A673 (cell line): ENCODE data around the gene CDK19. TPM values are rescaled to one million over a fixed set of nuclear protein-coding genes. Genes with fewer than 3 reads are reported as not detected.

Experiments used
- BruUV-seq: library from RNA; stranded (reverse); fragments of 400-500 nt; replicated peaks from 2 replicates; lab custom pipeline; 2021; lab: Mats Ljungman, UMichigan
- CTCF ChIA-PET: fragments of 300-600 bp; sonication (Branson Sonifier 250); formaldehyde crosslinking; loops from one replicate; lab custom pipeline; 2022; ENCODE audit warnings: antibody characterized with exemption; lab: Charles Lee
- POLR2A ChIA-PET: fragments of 300-600 bp; sonication (Branson Sonifier 250); formaldehyde crosslinking; loops from one replicate; lab custom pipeline; 2022; ENCODE audit warnings: antibody characterized with exemption; ENCODE audit not compliant: low non-redundant PET; lab: Charles Lee
- DNase-seq: peaks from one replicate; pipeline ENCODE4 v3.0.0-alpha.2; 2015; ENCODE audit warnings: low spot score
- H3K27ac ChIP-seq: fragments of 200-600 bp; sonication (generic); 2 replicates; pipeline ENCODE4 v1.5.1; 2016; ENCODE audit warnings: mixed run types, low read depth, mild to moderate bottlenecking, mixed read lengths, antibody characterized with exemption, low read length; ENCODE audit not compliant: poor library complexity, severe bottlenecking
- H3K27me3 ChIP-seq: fragments of 200-600 bp; sonication (generic); replicated peaks from 2 replicates; pipeline ENCODE4 v1.6.1; 2017; ENCODE audit warnings: mixed run types, low read depth, mild to moderate bottlenecking, mixed read lengths, antibody characterized with exemption, low read length; ENCODE audit not compliant: insufficient read depth, poor library complexity
- H3K36me3 ChIP-seq: fragments of 200-600 bp; sonication (generic); 2 replicates; pipeline ENCODE4 v1.6.1; 2016; ENCODE audit warnings: mixed run types, mild to moderate bottlenecking, mixed read lengths, antibody characterized with exemption, low read length; ENCODE audit not compliant: insufficient read depth, poor library complexity, severe bottlenecking
- H3K4me1 ChIP-seq: fragments of 200-600 bp; sonication (generic); 2 replicates; pipeline ENCODE4 v1.6.1; 2017; ENCODE audit warnings: mixed run types, mild to moderate bottlenecking, mixed read lengths, antibody characterized with exemption, low read length; ENCODE audit not compliant: insufficient read depth, poor library complexity, severe bottlenecking
- H3K4me3 ChIP-seq: fragments of 200-600 bp; sonication (generic); 2 replicates; pipeline ENCODE4 v1.5.1; 2016; ENCODE audit warnings: low read depth, mixed run types, mild to moderate bottlenecking, mixed read lengths, low read length; ENCODE audit not compliant: poor library complexity, severe bottlenecking
- H3K9me3 ChIP-seq: fragments of 200-600 bp; sonication (generic); 2 replicates; pipeline ENCODE4 v1.6.1; 2016; ENCODE audit warnings: mixed run types, low read depth, mild to moderate bottlenecking, mixed read lengths, antibody characterized with exemption, low read length; ENCODE audit not compliant: poor library complexity, severe bottlenecking
- CTCF ChIP-seq: fragments of 300-800, 200-600 bp; sonication (generic); conservative IDR thresholded peaks from 2 replicates; pipeline ENCODE4 v1.5.1; 2017; ENCODE audit warnings: low read depth, mild to moderate bottlenecking, antibody characterized with exemption, low read length, moderate library complexity, mixed read lengths
- EZH2 ChIP-seq: fragments of 200-600 bp; sonication (generic); IDR thresholded peaks from 2 replicates; pipeline ENCODE4 v1.6.1; 2017; ENCODE audit warnings: borderline replicate concordance, low read depth, mild to moderate bottlenecking, mixed read lengths, antibody characterized with exemption, low read length; ENCODE audit not compliant: poor library complexity, severe bottlenecking
- intact Hi-C: fragments of 100-400 bp; cut with micrococcal nuclease; formaldehyde crosslinking; loops from one replicate; pipeline ENCODE4 v1.10.0; 2022; ENCODE audit not compliant: unreplicated experiment
- total RNA-seq: library from RNA; stranded (reverse); gene quantifications from 2 replicates; pipeline ENCODE4 v1.2.3, GENCODE V29; 2021

Gene CDK19
- total RNA-seq, 1 experiment from 2014 or later = 23.7 TPM

GRCh38 chr6:110573537-110573936 is 241.7 kb downstream of the CDK19 start:
- Histone ChIP-seq H3K4me3 (no peak overlapping the region), H3K27me3 (no peaks in the 10 kb centered on the region), H3K9me3 (no peaks in the 10 kb centered on the region), H3K36me3 (no peaks in the 10 kb centered on the region), H3K27ac (no peak overlapping the region), H3K4me1 (no peaks in the 10 kb centered on the region)
- no peak for DNase-seq
- intact Hi-C loops = no loop called here
- CTCF ChIA-PET = no interaction called here
- TF ChIP-seq EZH2 (no peak), CTCF (no peak)
- BruUV-seq = no TSS peak
- POLR2A ChIA-PET = no interaction called here

- Histone ChIP-seq H3K4me1 (no peaks in the 10 kb centered on the region), H3K9me3 (no peaks in the 10 kb centered on the region), H3K27me3 (no peaks in the 10 kb centered on the region), H3K36me3 (no peaks in the 10 kb centered on the region), H3K27ac (no peak overlapping the region), H3K4me3 (no peak overlapping the region)
- BruUV-seq = no TSS peak
- intact Hi-C loops = no loop called here
- CTCF ChIA-PET = no interaction called here
- TF ChIP-seq CTCF (no peak), EZH2 (no peak)
- no peak for DNase-seq
- POLR2A ChIA-PET = interaction anchor here (0.6 kb wide), 1 partner anchor 391 kb away, joined by 4 read pairs; no protein-coding TSS in a partner anchor
Observed at GRCh38 chr6:110573136-110573535, 242.1 kb downstream of the CDK19 start.

- H3K27me3 ChIP-seq = no peaks in the 10 kb centered on the region
- H3K27ac ChIP-seq = no peak overlapping the region
- DNase-seq = no peak
- H3K9me3 ChIP-seq = no peaks in the 10 kb centered on the region
- no peak overlapping the region for H3K4me3 ChIP-seq
- no TSS peak for BruUV-seq
- H3K4me1 ChIP-seq = no peaks in the 10 kb centered on the region
- CTCF ChIA-PET = no interaction called here
- H3K36me3 ChIP-seq = no peaks in the 10 kb centered on the region
- intact Hi-C loops = no loop called here
- TF ChIP-seq CTCF (no peak), EZH2 (no peak)
- POLR2A ChIA-PET = interaction anchor here (0.6 kb wide), 1 partner anchor 547 kb away, joined by 3 read pairs; no protein-coding TSS in a partner anchor
Observed at GRCh38 chr6:110567957-110568696, 247.1 kb downstream of the CDK19 start.
